MM.1S (cell line): ENCODE measurements around the gene IP6K2.

ENCODE experiments used
- DNase-seq: peaks from one replicate; pipeline ENCODE4 v3.0.0-alpha.2; 2015
- H2AFZ ChIP-seq: fragments of 300-600 bp; sonication (generic); 2 replicates; pipeline ENCODE4 v1.6.0; 2016; ENCODE audit warnings: antibody characterized with exemption, low read length
- H3F3A ChIP-seq: fragments of 300-600 bp; sonication (generic); 2 replicates; pipeline ENCODE4 v1.6.1; 2016; ENCODE audit warnings: mild to moderate bottlenecking, antibody characterized with exemption, low read length, moderate library complexity, mixed read lengths; ENCODE audit not compliant: insufficient read depth
- H3K27ac ChIP-seq: fragments of 300-600 bp; sonication (generic); 2 replicates; pipeline ENCODE4 v1.5.1; 2016; ENCODE audit warnings: mild to moderate bottlenecking, low read length
- H3K27me3 ChIP-seq: fragments of 300-600 bp; sonication (generic); replicated peaks from 2 replicates; pipeline ENCODE4 v1.6.0; 2016; ENCODE audit warnings: low read length; ENCODE audit not compliant: insufficient read depth
- H3K36me3 ChIP-seq: fragments of 300-600 bp; sonication (generic); replicated peaks from 2 replicates; pipeline ENCODE4 v1.6.1; 2016; ENCODE audit warnings: mild to moderate bottlenecking, low read length, mixed read lengths; ENCODE audit not compliant: insufficient read depth
- H3K4me1 ChIP-seq: fragments of 300-600 bp; sonication (generic); 2 replicates; pipeline ENCODE4 v1.6.1; 2016; ENCODE audit warnings: low read length, mixed read lengths
- H3K4me2 ChIP-seq: fragments of 300-600 bp; sonication (generic); 2 replicates; pipeline ENCODE4 v1.6.0; 2016; ENCODE audit warnings: low read depth, low read length
- H3K4me3 ChIP-seq: fragments of 300-600 bp; sonication (generic); 2 replicates; pipeline ENCODE4 v1.5.1; 2016; ENCODE audit warnings: low read length, mixed read lengths
- H3K79me2 ChIP-seq: fragments of 300-600 bp; sonication (generic); 2 replicates; pipeline ENCODE4 v1.6.1; 2016; ENCODE audit warnings: mixed run types, low read length, mixed read lengths
- H3K9ac ChIP-seq: fragments of 300-600 bp; sonication (generic); 2 replicates; pipeline ENCODE4 v1.6.1; 2016; ENCODE audit warnings: low read length, mixed read lengths
- H3K9me2 ChIP-seq: fragments of 300-600 bp; sonication (generic); replicated peaks from 2 replicates; pipeline ENCODE4 v1.6.1; 2016; ENCODE audit warnings: mild to moderate bottlenecking, low read length, mixed read lengths; ENCODE audit not compliant: insufficient read depth
- H3K9me3 ChIP-seq: fragments of 300-600 bp; sonication (generic); replicated peaks from 2 replicates; pipeline ENCODE4 v1.6.1; 2016; ENCODE audit warnings: mild to moderate bottlenecking, low read length, mixed read lengths; ENCODE audit not compliant: insufficient read depth
- H4K20me1 ChIP-seq: fragments of 300-600 bp; sonication (generic); 2 replicates; pipeline ENCODE4 v1.6.1; 2016; ENCODE audit warnings: mild to moderate bottlenecking, low read length, moderate library complexity, mixed read lengths; ENCODE audit not compliant: insufficient read depth
- EZH2 ChIP-seq: fragments of 300-600 bp; sonication (generic); optimal IDR thresholded peaks from 2 replicates; pipeline ENCODE3; 2017; ENCODE audit warnings: low read depth, mild to moderate bottlenecking, antibody characterized with exemption, low read length, mixed read lengths
- EZH2phosphoT487 ChIP-seq: fragments of 300-600 bp; sonication (generic); IDR thresholded peaks from 2 replicates; pipeline ENCODE4 v1.6.1; 2018; ENCODE audit warnings: antibody characterized with exemption, low read length
- TF ChIP-seq, protein P1 (sequence below): fragments of 300-600 bp; sonication (generic); IDR thresholded peaks from 2 replicates; pipeline ENCODE4 v1.5.1; 2016; ENCODE audit warnings: antibody characterized with exemption, low read length, mixed read lengths

IP6K2 gene

DNA sequence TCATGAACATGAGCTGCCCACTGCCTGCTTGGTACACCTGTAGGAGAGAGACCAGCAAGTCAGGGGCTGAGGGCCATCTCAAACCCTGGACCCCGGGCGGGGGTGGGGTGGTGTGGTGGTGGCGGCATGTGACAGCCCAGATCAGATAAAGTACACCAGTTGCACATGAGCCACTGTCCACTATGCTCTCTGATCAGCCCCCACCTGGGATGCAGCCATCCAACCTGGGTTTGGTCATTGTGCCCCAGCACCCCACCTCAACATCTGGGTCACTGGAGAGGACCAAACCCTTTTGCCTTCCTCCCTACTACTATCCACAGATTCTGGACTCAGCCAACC lies 28.3 kb downstream of the IP6K2 start:
- Histone ChIP-seq H3K36me3 (no peaks in the 10 kb centered on the region; the same call in 1 of the 2 replicates), H3F3A (peaks cover 4% of the 10 kb centered on the region), H3K4me1 (peaks cover 5% of the 10 kb centered on the region; the same call in 1 of the 2 replicates), H2AFZ (no peak overlapping the region), H3K27me3 (no peaks in the 10 kb centered on the region), H3K27ac (no peak overlapping the region), H4K20me1 (no peaks in the 10 kb centered on the region), H3K4me3 (no peak overlapping the region), H3K79me2 (peaks cover 17% of the 10 kb centered on the region), H3K9me3 (no peaks in the 10 kb centered on the region), H3K9me2 (no peaks in the 10 kb centered on the region), H3K9ac (no peak overlapping the region), H3K4me2 (no peak overlapping the region)
- DNase-seq = no peak
- TF ChIP-seq, protein P1, sequence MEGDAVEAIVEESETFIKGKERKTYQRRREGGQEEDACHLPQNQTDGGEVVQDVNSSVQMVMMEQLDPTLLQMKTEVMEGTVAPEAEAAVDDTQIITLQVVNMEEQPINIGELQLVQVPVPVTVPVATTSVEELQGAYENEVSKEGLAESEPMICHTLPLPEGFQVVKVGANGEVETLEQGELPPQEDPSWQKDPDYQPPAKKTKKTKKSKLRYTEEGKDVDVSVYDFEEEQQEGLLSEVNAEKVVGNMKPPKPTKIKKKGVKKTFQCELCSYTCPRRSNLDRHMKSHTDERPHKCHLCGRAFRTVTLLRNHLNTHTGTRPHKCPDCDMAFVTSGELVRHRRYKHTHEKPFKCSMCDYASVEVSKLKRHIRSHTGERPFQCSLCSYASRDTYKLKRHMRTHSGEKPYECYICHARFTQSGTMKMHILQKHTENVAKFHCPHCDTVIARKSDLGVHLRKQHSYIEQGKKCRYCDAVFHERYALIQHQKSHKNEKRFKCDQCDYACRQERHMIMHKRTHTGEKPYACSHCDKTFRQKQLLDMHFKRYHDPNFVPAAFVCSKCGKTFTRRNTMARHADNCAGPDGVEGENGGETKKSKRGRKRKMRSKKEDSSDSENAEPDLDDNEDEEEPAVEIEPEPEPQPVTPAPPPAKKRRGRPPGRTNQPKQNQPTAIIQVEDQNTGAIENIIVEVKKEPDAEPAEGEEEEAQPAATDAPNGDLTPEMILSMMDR = no peak
- TF ChIP-seq EZH2 (no peak), EZH2phosphoT487 (no peak)

DNA sequence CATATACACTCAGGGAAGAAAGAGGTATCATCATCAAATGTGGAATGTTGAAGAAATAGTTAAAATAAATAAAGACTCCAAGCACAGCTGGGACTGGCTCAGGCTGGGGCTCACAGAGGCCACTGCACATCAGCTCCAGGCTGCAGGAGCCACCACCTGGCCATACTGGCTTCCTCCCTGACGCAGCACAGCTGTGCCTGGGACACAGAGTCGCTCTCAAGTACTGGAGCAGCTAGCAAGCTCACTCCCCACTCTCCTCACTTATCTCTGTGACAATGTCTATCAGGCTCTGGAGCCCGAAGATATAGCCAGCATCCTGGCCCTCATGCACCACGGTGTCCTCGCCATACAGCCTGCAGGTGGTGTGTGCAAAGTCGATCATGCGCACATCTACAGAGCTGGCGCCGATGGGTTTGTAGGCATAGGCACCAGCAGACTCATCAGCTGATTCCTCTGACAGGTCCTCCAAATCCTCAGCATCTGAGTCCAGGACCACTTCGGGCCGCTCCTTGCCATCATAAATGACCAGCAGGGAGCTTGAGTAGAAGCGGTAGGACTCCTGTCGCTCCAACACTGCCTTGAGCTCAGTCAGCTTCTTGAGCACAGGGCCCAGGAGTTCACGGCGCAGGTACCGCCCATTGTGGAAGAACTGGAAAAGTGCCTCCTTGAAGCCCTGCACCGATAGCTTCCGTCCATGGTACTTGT lies 28.8 kb downstream of the IP6K2 start:
- H3F3A ChIP-seq = peaks cover 4% of the 10 kb centered on the region
- TF ChIP-seq EZH2 = no peak
- no peak for TF ChIP-seq EZH2phosphoT487
- TF ChIP-seq, protein P1 = no peak

DNA sequence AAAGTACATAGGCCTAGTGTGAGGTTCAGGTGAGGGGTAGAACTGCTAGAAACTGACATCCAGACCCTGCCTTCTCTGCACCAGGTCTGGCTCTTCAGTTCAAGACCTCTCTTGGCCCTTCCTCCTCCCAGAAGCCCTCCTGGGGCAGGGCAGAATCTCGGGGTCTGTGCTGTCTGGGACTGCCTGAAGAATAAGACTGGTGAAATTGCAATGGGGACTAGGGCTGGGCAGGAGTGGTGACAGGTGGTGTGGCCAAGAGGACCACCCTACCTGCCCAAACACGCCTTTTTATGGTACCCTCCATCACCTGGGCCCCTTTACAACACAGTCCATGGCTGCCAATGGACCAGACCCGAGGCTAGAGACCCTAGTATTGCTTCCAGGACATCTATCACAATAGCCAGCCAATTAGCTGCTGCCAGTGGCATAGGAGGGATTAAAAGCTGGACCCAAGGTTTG lies 29.8 kb downstream of the IP6K2 start:
- no peak overlapping the region for H3K4me3 ChIP-seq
- no peaks in the 10 kb centered on the region for H3K27me3 ChIP-seq
- peaks cover 28% of the 10 kb centered on the region for H3K79me2 ChIP-seq
- no peaks in the 10 kb centered on the region for H4K20me1 ChIP-seq
- no peaks in the 10 kb centered on the region for H3K9me2 ChIP-seq
- no peak overlapping the region for H3K4me2 ChIP-seq
- H2AFZ ChIP-seq = no peak overlapping the region
- H3K9me3 ChIP-seq = no peaks in the 10 kb centered on the region
- TF ChIP-seq, protein P1 = no peak
- H3F3A ChIP-seq = peaks cover 4% of the 10 kb centered on the region
- H3K27ac ChIP-seq = no peak overlapping the region
- DNase-seq = no peak
- no peaks in the 10 kb centered on the region; the same call in 1 of the 2 replicates for H3K36me3 ChIP-seq
- no peak overlapping the region for H3K9ac ChIP-seq
- H3K4me1 ChIP-seq = peaks cover 5% of the 10 kb centered on the region; the same call in 1 of the 2 replicates

More for the DNA sequence above, 28.8 kb downstream of the IP6K2 start:
- Histone ChIP-seq H3K9me3 (no peaks in the 10 kb centered on the region), H4K20me1 (no peaks in the 10 kb centered on the region), H3K4me2 (no peak overlapping the region), H2AFZ (no peak overlapping the region), H3K27ac (no peak overlapping the region), H3K9ac (no peak overlapping the region), H3K4me1 (peaks cover 5% of the 10 kb centered on the region; the same call in 1 of the 2 replicates), H3K79me2 (peaks cover 22% of the 10 kb centered on the region), H3K27me3 (no peaks in the 10 kb centered on the region), H3K9me2 (no peaks in the 10 kb centered on the region), H3K4me3 (no peak overlapping the region), H3K36me3 (no peaks in the 10 kb centered on the region; the same call in 1 of the 2 replicates)
- DNase-seq = no peak
